H1 (cell line): Measurements from ENCODE around the gene CCR8. TPM values are rescaled to one million over a fixed set of nuclear protein-coding genes. Genes with fewer than 3 reads are reported as not detected.

Experiments used
- CTCF ChIA-PET: fragments of 300-600 bp; sonication (Branson Sonifier 250); formaldehyde crosslinking; loops from one replicate; lab custom pipeline; 2021; ENCODE audit not compliant: partially characterized antibody; lab: Charles Lee
- POLR2A ChIA-PET: fragments of 300-600 bp; sonication (Branson Sonifier 250); formaldehyde crosslinking; loops from one replicate; lab custom pipeline; 2021; ENCODE audit warnings: inconsistent platforms; ENCODE audit not compliant: partially characterized antibody; lab: Charles Lee
- DNase-seq, 2 experiments: peaks; one replicate each; pipeline versions ENCODE4 v3.0.0 to v3.0.0-alpha.2; 2010 to 2022; ENCODE audit warnings: low spot score in 2 of 2, low read depth in 1 of 2, mixed read lengths in 1 of 2
- FAIRE-seq: peaks from 2 replicates; lab custom pipeline; 2011; peaks lifted over from hg19 to GRCh38; lab: Jason Lieb, UNC
- H2AFZ ChIP-seq: 2 replicates; pipeline ENCODE4 v1.8.1; 2012; ENCODE audit warnings: low read length, inconsistent platforms
- H2AK5ac ChIP-seq: 2 replicates; pipeline ENCODE4 v1.6.1; 2013; ENCODE audit warnings: low read depth, low read length
- H2BK120ac ChIP-seq: replicated peaks from 2 replicates; pipeline ENCODE3; 2013; ENCODE audit warnings: low read depth, low read length, inconsistent platforms
- H2BK12ac ChIP-seq: 2 replicates; pipeline ENCODE4 v1.6.1; 2013; ENCODE audit warnings: low read depth, low read length
- H2BK15ac ChIP-seq: 2 replicates; pipeline ENCODE4 v1.6.1; 2013; ENCODE audit warnings: low read length
- H2BK20ac ChIP-seq: 2 replicates; pipeline ENCODE4 v1.6.1; 2013; ENCODE audit warnings: low read length
- H2BK5ac ChIP-seq: 2 replicates; pipeline ENCODE4 v1.6.1; 2013; ENCODE audit warnings: low read depth, low read length
- H3K14ac ChIP-seq: 2 replicates; pipeline ENCODE4 v1.6.1; 2013; ENCODE audit warnings: inconsistent platforms; ENCODE audit not compliant: insufficient read length
- H3K18ac ChIP-seq: 2 replicates; pipeline ENCODE4 v1.6.1; 2013; ENCODE audit warnings: low read length; ENCODE audit errors: extremely low read depth
- H3K23ac ChIP-seq: 2 replicates; pipeline ENCODE4 v1.6.1; 2013; ENCODE audit warnings: inconsistent platforms; ENCODE audit not compliant: insufficient read length
- H3K23me2 ChIP-seq: 2 replicates; pipeline ENCODE4 v1.6.1; 2013; ENCODE audit warnings: low read depth, low read length
- H3K27ac ChIP-seq: 2 replicates; pipeline ENCODE4 v1.6.1; 2011; ENCODE audit warnings: low read depth, low read length, inconsistent platforms
- H3K27me3 ChIP-seq, 4 experiments: replicated peaks in 1 of 4; 1 replicate in 1 of 4; 2 replicates in 3 of 4; pipeline versions ENCODE4 v1.6.1 to v1.8.1; 2011 to 2013; ENCODE audit warnings: low read length in 3 of 4, mild to moderate bottlenecking in 3 of 4, inconsistent platforms in 2 of 4, mixed read lengths in 2 of 4, moderate library complexity in 1 of 4; ENCODE audit not compliant: control insufficient read depth in 3 of 4, insufficient read depth in 3 of 4; ENCODE audit errors: extremely low read depth in 1 of 4
- H3K36me3 ChIP-seq, 4 experiments: 2 replicates each; pipeline versions ENCODE4 v1.6.1 to v1.8.1; 2011 to 2013; ENCODE audit warnings: mild to moderate bottlenecking in 4 of 4, low read length in 3 of 4, moderate library complexity in 2 of 4, control low read depth in 1 of 4, inconsistent platforms in 1 of 4; ENCODE audit not compliant: insufficient read depth in 4 of 4, control insufficient read depth in 2 of 4
- H3K4ac ChIP-seq: replicated peaks from 2 replicates; pipeline ENCODE3; 2013; ENCODE audit warnings: low read length, low read depth, mixed read lengths, inconsistent platforms; ENCODE audit not compliant: insufficient read length
- H3K4me1 ChIP-seq, 4 experiments: replicated peaks in 1 of 4; 1 replicate in 1 of 4; 2 replicates in 3 of 4; pipeline versions ENCODE4 v1.6.1 to v1.8.1; 2011 to 2013; ENCODE audit warnings: low read length in 3 of 4, inconsistent platforms in 2 of 4, mixed read lengths in 1 of 4; ENCODE audit not compliant: insufficient read depth in 4 of 4, control insufficient read depth in 3 of 4
- H3K4me2 ChIP-seq, 2 experiments: 2 replicates each; pipeline versions ENCODE4 v1.6.1 to v1.8.1; 2011 to 2013; ENCODE audit warnings: low read depth in 2 of 2, low read length in 2 of 2, control low read depth in 1 of 2, inconsistent platforms in 1 of 2, mild to moderate bottlenecking in 1 of 2; ENCODE audit not compliant: insufficient read depth in 1 of 2
- H3K4me3 ChIP-seq, 4 experiments: fragments of 200-600, 300-600 bp in 1 of 4; sonication (generic), shearing (Covaris generic), sonication (Bioruptor Twin) in 1 of 4; 2 replicates each; pipeline versions ENCODE4 v1.5.1 to v1.8.1; 2011 to 2016; ENCODE audit warnings: low read length in 4 of 4, low read depth in 3 of 4, control low read depth in 2 of 4, inconsistent platforms in 2 of 4, mild to moderate bottlenecking in 2 of 4, mixed read lengths in 1 of 4, moderate library complexity in 1 of 4; ENCODE audit not compliant: insufficient read depth in 2 of 4; ENCODE audit errors: extremely low read depth in 1 of 4
- H3K56ac ChIP-seq: replicated peaks from 2 replicates; pipeline ENCODE3; 2013; ENCODE audit warnings: low read depth, mild to moderate bottlenecking, mixed read lengths, low read length, inconsistent platforms; ENCODE audit not compliant: insufficient read length
- H3K79me1 ChIP-seq: 2 replicates; pipeline ENCODE4 v1.6.1; 2013; ENCODE audit warnings: low read depth, low read length, control low read depth
- H3K79me2 ChIP-seq, 2 experiments: 2 replicates each; pipeline versions ENCODE4 v1.6.1 to v1.8.1; 2012 to 2013; ENCODE audit warnings: low read length in 2 of 2, mild to moderate bottlenecking in 2 of 2, inconsistent platforms in 1 of 2; ENCODE audit not compliant: insufficient read depth in 2 of 2, control insufficient read depth in 1 of 2
- H3K9ac ChIP-seq, 4 experiments: replicated peaks in 1 of 4; 1 replicate in 1 of 4; 2 replicates in 3 of 4; pipeline versions ENCODE4 v1.6.1 to v1.8.1; 2011 to 2013; ENCODE audit warnings: low read depth in 3 of 4, low read length in 3 of 4, control low read depth in 2 of 4, mild to moderate bottlenecking in 2 of 4, moderate library complexity in 2 of 4, inconsistent platforms in 1 of 4; ENCODE audit errors: extremely low read depth in 1 of 4
- H3K9me3 ChIP-seq, 2 experiments: 2 replicates each; pipeline versions ENCODE4 v1.6.1 to v1.8.1; 2012 to 2013; ENCODE audit warnings: mild to moderate bottlenecking in 2 of 2, moderate library complexity in 2 of 2, control low read depth in 1 of 2, inconsistent platforms in 1 of 2, low read depth in 1 of 2, low read length in 1 of 2, mixed read lengths in 1 of 2; ENCODE audit not compliant: insufficient read depth in 2 of 2
- H4K20me1 ChIP-seq, 2 experiments: replicated peaks in 1 of 2; 2 replicates each; pipeline versions ENCODE3 to v1.8.1; 2011 to 2013; ENCODE audit warnings: inconsistent platforms in 2 of 2, low read length in 2 of 2, mild to moderate bottlenecking in 1 of 2; ENCODE audit not compliant: insufficient read depth in 2 of 2, control insufficient read depth in 1 of 2
- H4K5ac ChIP-seq: 2 replicates; pipeline ENCODE4 v1.6.1; 2013; ENCODE audit warnings: low read length, low read depth, mixed read lengths, inconsistent platforms; ENCODE audit not compliant: insufficient read length
- H4K8ac ChIP-seq: 2 replicates; pipeline ENCODE4 v1.8.0; 2013; ENCODE audit warnings: mild to moderate bottlenecking, moderate library complexity, low read length, inconsistent platforms; ENCODE audit not compliant: insufficient read depth; ENCODE audit errors: extremely low read depth
- H4K91ac ChIP-seq: replicated peaks from 2 replicates; pipeline ENCODE3; 2013; ENCODE audit warnings: low read length, mixed read lengths, inconsistent platforms; ENCODE audit not compliant: insufficient read length
- BCL11A ChIP-seq, 2 experiments: IDR thresholded peaks; one replicate each; pipeline ENCODE4 v1.6.1; 2011; ENCODE audit warnings: low read depth in 2 of 2, low read length in 2 of 2, mild to moderate bottlenecking in 2 of 2
- BRCA1 ChIP-seq: IDR thresholded peaks from 2 replicates; pipeline ENCODE4 v1.6.1; 2012; ENCODE audit warnings: low read depth, low read length, improper control_type of control experiment
- CHD1 ChIP-seq: IDR thresholded peaks from 2 replicates; pipeline ENCODE4 v1.6.1; 2012; ENCODE audit warnings: low read depth, low read length, improper control_type of control experiment
- CTBP2 ChIP-seq: IDR thresholded peaks from 2 replicates; pipeline ENCODE4 v1.7.0; 2011; ENCODE audit warnings: borderline replicate concordance, mild to moderate bottlenecking, moderate library complexity, mixed read lengths, low read length; ENCODE audit not compliant: insufficient read depth, insufficient read length
- HDAC6 ChIP-seq: IDR thresholded peaks from one replicate; pipeline ENCODE4 v1.7.1; 2012; ENCODE audit warnings: low read depth, mild to moderate bottlenecking, inconsistent platforms, low read length, moderate library complexity
- KDM4A ChIP-seq: IDR thresholded peaks from one replicate; pipeline ENCODE4 v1.7.1; 2012; ENCODE audit warnings: low read depth, mild to moderate bottlenecking, moderate library complexity, low read length, inconsistent platforms; ENCODE audit not compliant: severe bottlenecking
- MAFK ChIP-seq: IDR thresholded peaks from 2 replicates; pipeline ENCODE4 v1.6.1; 2012; ENCODE audit warnings: low read depth, mild to moderate bottlenecking, improper control_type of control experiment, low read length
- POLR2AphosphoS5 ChIP-seq: IDR thresholded peaks from 2 replicates; pipeline ENCODE4 v1.6.1; 2011; ENCODE audit warnings: low read depth, low read length
- RBBP5 ChIP-seq: IDR thresholded peaks from 2 replicates; pipeline ENCODE4 v1.7.1; 2012; ENCODE audit warnings: low read depth, mild to moderate bottlenecking, inconsistent platforms, low read length, moderate library complexity, borderline replicate concordance
- SIX5 ChIP-seq: IDR thresholded peaks from 2 replicates; pipeline ENCODE4 v1.6.1; 2011; ENCODE audit warnings: mild to moderate bottlenecking, low read depth, low read length
- SP2 ChIP-seq: IDR thresholded peaks from 2 replicates; pipeline ENCODE4 v1.6.1; 2012; ENCODE audit warnings: mild to moderate bottlenecking, low read length, inconsistent platforms
- SP4 ChIP-seq: IDR thresholded peaks from 2 replicates; pipeline ENCODE4 v1.6.1; 2012; ENCODE audit warnings: low read length, inconsistent platforms
- TAF7 ChIP-seq: optimal IDR thresholded peaks from 2 replicates; pipeline ENCODE3; 2011; ENCODE audit warnings: low read depth, mild to moderate bottlenecking, inconsistent platforms, low read length, moderate library complexity, borderline replicate concordance
- WGBS, 2 experiments: shearing (Covaris generic) in 1 of 2; methylation state at CpG; one replicate each; pipeline versions ENCODE4 v1.1.6 to v1.1.7; 2013 to 2015; ENCODE audit warnings: low lambda C conversion rate in 2 of 2, mixed read lengths in 2 of 2, inconsistent platforms in 1 of 2, low coverage in 1 of 2, missing lambda C conversion rate in 1 of 2; ENCODE audit not compliant: insufficient replicate concordance in 2 of 2, insufficient coverage in 1 of 2, insufficient read length in 1 of 2; ENCODE audit errors: extremely low coverage in 1 of 2, missing lambda C conversion rate in 1 of 2; 5-methylcytosine and 5-hydroxymethylcytosine counted together
- polyA plus RNA-seq, 7 experiments: library from polyadenylated mRNA; depleted of rRNA in 3 of 7; stranded (reverse) in 5 of 7; unstranded in 2 of 7; fragments of >200 nt in 5 of 7; fragments of 200-250 nt in 2 of 7; gene quantifications; 1 replicate in 5 of 7; 2 replicates in 1 of 7; 4 replicates in 1 of 7; pipeline versions ENCODE4 v1.2.1 to v1.2.3, GENCODE V29; 2011 to 2013; ENCODE audit warnings: missing spikeins in 2 of 7, mixed read lengths in 2 of 7
- total RNA-seq: library from RNA; stranded (reverse); fragmentation: NEBNext Ultra II Directional; extraction: Animal tissue kit (Norgen Biotek cat#: 25700); gene quantifications from 2 replicates; pipeline ENCODE4 v1.2.1, GENCODE V29; 2021
- TF ChIP-seq, protein P1 (sequence below): IDR thresholded peaks from 2 replicates; pipeline ENCODE4 v1.6.1; 2011; ENCODE audit warnings: low read depth, mild to moderate bottlenecking, low read length; ENCODE audit not compliant: insufficient read depth

The CCR8 gene
- total and polyA plus RNA-seq, 2 of the 8 experiments (the other 6 are each of a cell fraction or from before 2014, with no cell fraction given) = 0.35 TPM; not detected in 1

DNA sequence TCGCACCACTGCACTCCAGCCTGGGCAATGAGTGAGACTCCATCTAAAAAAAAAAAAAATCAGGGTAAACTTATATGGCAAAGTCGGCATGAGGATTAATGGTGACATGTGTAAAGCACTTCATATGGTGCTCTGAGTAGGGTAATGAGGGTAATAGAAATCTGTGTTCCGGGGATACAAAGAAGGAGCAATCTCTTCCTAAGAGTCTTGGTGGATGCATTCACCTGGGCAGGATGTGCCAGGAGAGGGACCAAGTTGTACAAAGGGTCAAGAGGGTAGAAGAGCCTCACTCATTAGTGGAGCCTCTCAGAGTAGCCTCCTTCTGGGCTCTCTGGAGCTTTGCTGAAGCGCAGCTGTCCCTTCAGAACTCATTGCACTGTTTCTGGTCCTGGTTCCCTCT is 40.4 kb upstream of the CCR8 start:
- Histone ChIP-seq H3K79me2 (no peaks in the 10 kb centered on the region), H3K18ac (no peak overlapping the region), H4K8ac (no peak overlapping the region), H3K14ac (no peak overlapping the region), H3K79me1 (no peaks in the 10 kb centered on the region), H2BK15ac (no peak overlapping the region), H2BK20ac (no peak overlapping the region), H4K91ac (no peak overlapping the region), H3K4me2 (no peak overlapping the region), H4K20me1 (no peaks in the 10 kb centered on the region), H3K27me3 (no peaks in the 10 kb centered on the region), H3K23ac (no peak overlapping the region), H2AK5ac (no peak overlapping the region), H2BK12ac (no peak overlapping the region), H4K5ac (no peak overlapping the region), H3K9me3 (no peaks in the 10 kb centered on the region), H3K4me3 (no peak overlapping the region), H3K36me3 (no peaks in the 10 kb centered on the region), H2AFZ (no peak overlapping the region), H3K23me2 (no peaks in the 10 kb centered on the region), H2BK5ac (no peak overlapping the region), H3K56ac (no peak overlapping the region), H3K4ac (no peak overlapping the region), H2BK120ac (no peak overlapping the region), H3K4me1 (no peaks in the 10 kb centered on the region; a peak in 1 of 7 replicates), H3K27ac (no peak overlapping the region), H3K9ac (no peak overlapping the region)
- DNase-seq = no peak
- no peak for FAIRE-seq
- CTCF ChIA-PET = interaction anchor here (0.6 to 30.1 kb wide), 50 partner anchors 9 to 790 kb away, joined by 3 to 767 read pairs (median 7); partner anchors contain the start of genes CCR8, CX3CR1, GORASP1 and TTC21A
- POLR2A ChIA-PET = interaction anchor here (1.3 to 2.5 kb wide), 2 partner anchors 98 to 163 kb away, joined by 5 to 9 read pairs; no protein-coding TSS in a partner anchor
- WGBS, 2 experiments = 88% methylated on average over 4 of the region's 4 CpGs; no CpG with 5 or more reads in 1 of the 2 experiments
- TF ChIP-seq CTBP2 (no peak), SP4 (no peak), MAFK (no peak), BRCA1 (no peak), KDM4A (no peak), TAF7 (no peak), POLR2AphosphoS5 (no peak), HDAC6 (no peak), CHD1 (no peak), RBBP5 (no peak), BCL11A (IDR thresholded peaks at IDR 0.05; ENCODE audit: low read depth in 2 of 2, low read length in 2 of 2) (no peak), SP2 (no peak), SIX5 (no peak)
- TF ChIP-seq, protein P1, sequence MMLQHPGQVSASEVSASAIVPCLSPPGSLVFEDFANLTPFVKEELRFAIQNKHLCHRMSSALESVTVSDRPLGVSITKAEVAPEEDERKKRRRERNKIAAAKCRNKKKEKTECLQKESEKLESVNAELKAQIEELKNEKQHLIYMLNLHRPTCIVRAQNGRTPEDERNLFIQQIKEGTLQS = no peak
